H1 (cell line): ENCODE data around the gene HIPK3. TPM values are rescaled to one million over a fixed set of nuclear protein-coding genes. Genes with fewer than 3 reads are reported as not detected.

Experiments used
- CTCF ChIA-PET: fragments of 300-600 bp; sonication (Branson Sonifier 250); formaldehyde crosslinking; loops from one replicate; lab custom pipeline; 2021; ENCODE audit not compliant: partially characterized antibody; lab: Charles Lee
- POLR2A ChIA-PET: fragments of 300-600 bp; sonication (Branson Sonifier 250); formaldehyde crosslinking; loops from one replicate; lab custom pipeline; 2021; ENCODE audit warnings: inconsistent platforms; ENCODE audit not compliant: partially characterized antibody; lab: Charles Lee
- DNase-seq, 2 experiments: peaks; one replicate each; pipeline versions ENCODE4 v3.0.0 to v3.0.0-alpha.2; 2010 to 2022; ENCODE audit warnings: low spot score in 2 of 2, low read depth in 1 of 2, mixed read lengths in 1 of 2
- FAIRE-seq: peaks from 2 replicates; lab custom pipeline; 2011; peaks lifted over from hg19 to GRCh38; lab: Jason Lieb, UNC
- H2AFZ ChIP-seq: 2 replicates; pipeline ENCODE4 v1.8.1; 2012; ENCODE audit warnings: low read length, inconsistent platforms
- H2AK5ac ChIP-seq: 2 replicates; pipeline ENCODE4 v1.6.1; 2013; ENCODE audit warnings: low read depth, low read length
- H2BK120ac ChIP-seq: replicated peaks from 2 replicates; pipeline ENCODE3; 2013; ENCODE audit warnings: low read depth, low read length, inconsistent platforms
- H2BK12ac ChIP-seq: 2 replicates; pipeline ENCODE4 v1.6.1; 2013; ENCODE audit warnings: low read depth, low read length
- H2BK15ac ChIP-seq: 2 replicates; pipeline ENCODE4 v1.6.1; 2013; ENCODE audit warnings: low read length
- H2BK20ac ChIP-seq: 2 replicates; pipeline ENCODE4 v1.6.1; 2013; ENCODE audit warnings: low read length
- H2BK5ac ChIP-seq: 2 replicates; pipeline ENCODE4 v1.6.1; 2013; ENCODE audit warnings: low read depth, low read length
- H3K14ac ChIP-seq: 2 replicates; pipeline ENCODE4 v1.6.1; 2013; ENCODE audit warnings: inconsistent platforms; ENCODE audit not compliant: insufficient read length
- H3K18ac ChIP-seq: 2 replicates; pipeline ENCODE4 v1.6.1; 2013; ENCODE audit warnings: low read length; ENCODE audit errors: extremely low read depth
- H3K23ac ChIP-seq: 2 replicates; pipeline ENCODE4 v1.6.1; 2013; ENCODE audit warnings: inconsistent platforms; ENCODE audit not compliant: insufficient read length
- H3K23me2 ChIP-seq: 2 replicates; pipeline ENCODE4 v1.6.1; 2013; ENCODE audit warnings: low read depth, low read length
- H3K27ac ChIP-seq: 2 replicates; pipeline ENCODE4 v1.6.1; 2011; ENCODE audit warnings: low read depth, low read length, inconsistent platforms
- H3K27me3 ChIP-seq, 4 experiments: replicated peaks in 1 of 4; 1 replicate in 1 of 4; 2 replicates in 3 of 4; pipeline versions ENCODE4 v1.6.1 to v1.8.1; 2011 to 2013; ENCODE audit warnings: low read length in 3 of 4, mild to moderate bottlenecking in 3 of 4, inconsistent platforms in 2 of 4, mixed read lengths in 2 of 4, moderate library complexity in 1 of 4; ENCODE audit not compliant: control insufficient read depth in 3 of 4, insufficient read depth in 3 of 4; ENCODE audit errors: extremely low read depth in 1 of 4
- H3K36me3 ChIP-seq, 4 experiments: 2 replicates each; pipeline versions ENCODE4 v1.6.1 to v1.8.1; 2011 to 2013; ENCODE audit warnings: mild to moderate bottlenecking in 4 of 4, low read length in 3 of 4, moderate library complexity in 2 of 4, control low read depth in 1 of 4, inconsistent platforms in 1 of 4; ENCODE audit not compliant: insufficient read depth in 4 of 4, control insufficient read depth in 2 of 4
- H3K4ac ChIP-seq: replicated peaks from 2 replicates; pipeline ENCODE3; 2013; ENCODE audit warnings: low read length, low read depth, mixed read lengths, inconsistent platforms; ENCODE audit not compliant: insufficient read length
- H3K4me1 ChIP-seq, 4 experiments: replicated peaks in 1 of 4; 1 replicate in 1 of 4; 2 replicates in 3 of 4; pipeline versions ENCODE4 v1.6.1 to v1.8.1; 2011 to 2013; ENCODE audit warnings: low read length in 3 of 4, inconsistent platforms in 2 of 4, mixed read lengths in 1 of 4; ENCODE audit not compliant: insufficient read depth in 4 of 4, control insufficient read depth in 3 of 4
- H3K4me2 ChIP-seq, 2 experiments: 2 replicates each; pipeline versions ENCODE4 v1.6.1 to v1.8.1; 2011 to 2013; ENCODE audit warnings: low read depth in 2 of 2, low read length in 2 of 2, control low read depth in 1 of 2, inconsistent platforms in 1 of 2, mild to moderate bottlenecking in 1 of 2; ENCODE audit not compliant: insufficient read depth in 1 of 2
- H3K4me3 ChIP-seq, 4 experiments: fragments of 200-600, 300-600 bp in 1 of 4; sonication (generic), shearing (Covaris generic), sonication (Bioruptor Twin) in 1 of 4; 2 replicates each; pipeline versions ENCODE4 v1.5.1 to v1.8.1; 2011 to 2016; ENCODE audit warnings: low read length in 4 of 4, low read depth in 3 of 4, control low read depth in 2 of 4, inconsistent platforms in 2 of 4, mild to moderate bottlenecking in 2 of 4, mixed read lengths in 1 of 4, moderate library complexity in 1 of 4; ENCODE audit not compliant: insufficient read depth in 2 of 4; ENCODE audit errors: extremely low read depth in 1 of 4
- H3K56ac ChIP-seq: replicated peaks from 2 replicates; pipeline ENCODE3; 2013; ENCODE audit warnings: low read depth, mild to moderate bottlenecking, mixed read lengths, low read length, inconsistent platforms; ENCODE audit not compliant: insufficient read length
- H3K79me1 ChIP-seq: 2 replicates; pipeline ENCODE4 v1.6.1; 2013; ENCODE audit warnings: low read depth, low read length, control low read depth
- H3K79me2 ChIP-seq, 2 experiments: 2 replicates each; pipeline versions ENCODE4 v1.6.1 to v1.8.1; 2012 to 2013; ENCODE audit warnings: low read length in 2 of 2, mild to moderate bottlenecking in 2 of 2, inconsistent platforms in 1 of 2; ENCODE audit not compliant: insufficient read depth in 2 of 2, control insufficient read depth in 1 of 2
- H3K9ac ChIP-seq, 4 experiments: replicated peaks in 1 of 4; 1 replicate in 1 of 4; 2 replicates in 3 of 4; pipeline versions ENCODE4 v1.6.1 to v1.8.1; 2011 to 2013; ENCODE audit warnings: low read depth in 3 of 4, low read length in 3 of 4, control low read depth in 2 of 4, mild to moderate bottlenecking in 2 of 4, moderate library complexity in 2 of 4, inconsistent platforms in 1 of 4; ENCODE audit errors: extremely low read depth in 1 of 4
- H3K9me3 ChIP-seq, 2 experiments: 2 replicates each; pipeline versions ENCODE4 v1.6.1 to v1.8.1; 2012 to 2013; ENCODE audit warnings: mild to moderate bottlenecking in 2 of 2, moderate library complexity in 2 of 2, control low read depth in 1 of 2, inconsistent platforms in 1 of 2, low read depth in 1 of 2, low read length in 1 of 2, mixed read lengths in 1 of 2; ENCODE audit not compliant: insufficient read depth in 2 of 2
- H4K20me1 ChIP-seq, 2 experiments: replicated peaks in 1 of 2; 2 replicates each; pipeline versions ENCODE3 to v1.8.1; 2011 to 2013; ENCODE audit warnings: inconsistent platforms in 2 of 2, low read length in 2 of 2, mild to moderate bottlenecking in 1 of 2; ENCODE audit not compliant: insufficient read depth in 2 of 2, control insufficient read depth in 1 of 2
- H4K5ac ChIP-seq: 2 replicates; pipeline ENCODE4 v1.6.1; 2013; ENCODE audit warnings: low read length, low read depth, mixed read lengths, inconsistent platforms; ENCODE audit not compliant: insufficient read length
- H4K8ac ChIP-seq: 2 replicates; pipeline ENCODE4 v1.8.0; 2013; ENCODE audit warnings: mild to moderate bottlenecking, moderate library complexity, low read length, inconsistent platforms; ENCODE audit not compliant: insufficient read depth; ENCODE audit errors: extremely low read depth
- H4K91ac ChIP-seq: replicated peaks from 2 replicates; pipeline ENCODE3; 2013; ENCODE audit warnings: low read length, mixed read lengths, inconsistent platforms; ENCODE audit not compliant: insufficient read length
- MAX ChIP-seq: IDR thresholded peaks from 2 replicates; pipeline ENCODE4 v1.6.1; 2012; ENCODE audit warnings: inconsistent platforms
- TBP ChIP-seq: IDR thresholded peaks from 2 replicates; pipeline ENCODE4 v1.6.1; 2011; ENCODE audit warnings: low read depth, low read length, improper control_type of control experiment
- WGBS, 2 experiments: shearing (Covaris generic) in 1 of 2; methylation state at CpG; one replicate each; pipeline versions ENCODE4 v1.1.6 to v1.1.7; 2013 to 2015; ENCODE audit warnings: low lambda C conversion rate in 2 of 2, mixed read lengths in 2 of 2, inconsistent platforms in 1 of 2, low coverage in 1 of 2, missing lambda C conversion rate in 1 of 2; ENCODE audit not compliant: insufficient replicate concordance in 2 of 2, insufficient coverage in 1 of 2, insufficient read length in 1 of 2; ENCODE audit errors: extremely low coverage in 1 of 2, missing lambda C conversion rate in 1 of 2; 5-methylcytosine and 5-hydroxymethylcytosine counted together
- polyA plus RNA-seq, 7 experiments: library from polyadenylated mRNA; depleted of rRNA in 3 of 7; stranded (reverse) in 5 of 7; unstranded in 2 of 7; fragments of >200 nt in 5 of 7; fragments of 200-250 nt in 2 of 7; gene quantifications; 1 replicate in 5 of 7; 2 replicates in 1 of 7; 4 replicates in 1 of 7; pipeline versions ENCODE4 v1.2.1 to v1.2.3, GENCODE V29; 2011 to 2013; ENCODE audit warnings: missing spikeins in 2 of 7, mixed read lengths in 2 of 7
- total RNA-seq: library from RNA; stranded (reverse); fragmentation: NEBNext Ultra II Directional; extraction: Animal tissue kit (Norgen Biotek cat#: 25700); gene quantifications from 2 replicates; pipeline ENCODE4 v1.2.1, GENCODE V29; 2021

HIPK3 gene
- total and polyA plus RNA-seq, 2 of the 8 experiments (the other 6 are each of a cell fraction or from before 2014, with no cell fraction given) = 5.0 to 22.3 TPM

- Histone ChIP-seq H2BK15ac (no peak overlapping the region), H3K56ac (no peak overlapping the region), H3K79me1 (peaks cover 4% of the 10 kb centered on the region; the same call in 1 of the 2 replicates), H3K9me3 (peaks cover 0 to 4% of the 10 kb centered on the region in 2 experiments; a peak in 1 of 4 replicates), H3K27ac (no peak overlapping the region), H4K5ac (no peak overlapping the region), H3K4me1 (no peaks in the 10 kb centered on the region), H4K91ac (no peak overlapping the region), H4K8ac (no peak overlapping the region), H3K4me3 (no peak overlapping the region), H2BK12ac (no peak overlapping the region), H3K4ac (no peak overlapping the region), H3K4me2 (no peak overlapping the region), H2AFZ (no peak overlapping the region), H3K36me3 (no peaks in the 10 kb centered on the region), H2BK5ac (no peak overlapping the region), H3K14ac (no peak overlapping the region), H3K23me2 (no peaks in the 10 kb centered on the region), H3K79me2 (peaks cover 0 to 20% of the 10 kb centered on the region in 2 experiments; a peak in 3 of 4 replicates)
- 79% methylated on average over 4 of the region's 4 CpGs; no CpG with 5 or more reads in 1 of the 2 experiments for WGBS, 2 experiments
- DNase-seq (no peak), FAIRE-seq (no peak)
- TF ChIP-seq TBP (no peak), MAX (no peak)
- TF ChIP-seq, all 59 proteins: peak for 0
- no peak overlapping the region for H3K9ac ChIP-seq
- no peak overlapping the region for H3K18ac ChIP-seq
- H2BK20ac ChIP-seq = no peak overlapping the region
- CTCF ChIA-PET = no interaction called here
- POLR2A ChIA-PET = interaction anchor here (0.6 to 0.9 kb wide), 2 partner anchors 11 to 22 kb away, joined by 3 to 4 read pairs; no protein-coding TSS in a partner anchor
- H2BK120ac ChIP-seq = no peak overlapping the region
- H3K23ac ChIP-seq = no peak overlapping the region
- no peaks in the 10 kb centered on the region for H3K27me3 ChIP-seq
- peaks cover 0 to 6% of the 10 kb centered on the region in 2 experiments for H4K20me1 ChIP-seq
- no peak overlapping the region for H2AK5ac ChIP-seq
Observed at GRCh38 chr11:33294224-33294623, 37.0 kb downstream of the HIPK3 start.
